HL-60 (cell line): ENCODE measurements around the gene NUDCD3.

Experiments used
- GABPA ChIP-seq: IDR thresholded peaks from 2 replicates; pipeline ENCODE4 v1.6.1; 2012; ENCODE audit warnings: low read depth
- TF ChIP-seq, protein P1 (sequence below): IDR thresholded peaks from one replicate; pipeline ENCODE4 v1.5.1; 2011; ENCODE audit warnings: low read length, control low read depth, inconsistent platforms; ENCODE audit not compliant: insufficient read depth
- TF ChIP-seq, protein P2 (sequence below): IDR thresholded peaks from 2 replicates; pipeline ENCODE4 v1.6.1; 2012; ENCODE audit warnings: low read depth; ENCODE audit not compliant: insufficient replicate concordance

- TF ChIP-seq, protein P1, sequence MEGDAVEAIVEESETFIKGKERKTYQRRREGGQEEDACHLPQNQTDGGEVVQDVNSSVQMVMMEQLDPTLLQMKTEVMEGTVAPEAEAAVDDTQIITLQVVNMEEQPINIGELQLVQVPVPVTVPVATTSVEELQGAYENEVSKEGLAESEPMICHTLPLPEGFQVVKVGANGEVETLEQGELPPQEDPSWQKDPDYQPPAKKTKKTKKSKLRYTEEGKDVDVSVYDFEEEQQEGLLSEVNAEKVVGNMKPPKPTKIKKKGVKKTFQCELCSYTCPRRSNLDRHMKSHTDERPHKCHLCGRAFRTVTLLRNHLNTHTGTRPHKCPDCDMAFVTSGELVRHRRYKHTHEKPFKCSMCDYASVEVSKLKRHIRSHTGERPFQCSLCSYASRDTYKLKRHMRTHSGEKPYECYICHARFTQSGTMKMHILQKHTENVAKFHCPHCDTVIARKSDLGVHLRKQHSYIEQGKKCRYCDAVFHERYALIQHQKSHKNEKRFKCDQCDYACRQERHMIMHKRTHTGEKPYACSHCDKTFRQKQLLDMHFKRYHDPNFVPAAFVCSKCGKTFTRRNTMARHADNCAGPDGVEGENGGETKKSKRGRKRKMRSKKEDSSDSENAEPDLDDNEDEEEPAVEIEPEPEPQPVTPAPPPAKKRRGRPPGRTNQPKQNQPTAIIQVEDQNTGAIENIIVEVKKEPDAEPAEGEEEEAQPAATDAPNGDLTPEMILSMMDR = no peak
- TF ChIP-seq, protein P2, sequence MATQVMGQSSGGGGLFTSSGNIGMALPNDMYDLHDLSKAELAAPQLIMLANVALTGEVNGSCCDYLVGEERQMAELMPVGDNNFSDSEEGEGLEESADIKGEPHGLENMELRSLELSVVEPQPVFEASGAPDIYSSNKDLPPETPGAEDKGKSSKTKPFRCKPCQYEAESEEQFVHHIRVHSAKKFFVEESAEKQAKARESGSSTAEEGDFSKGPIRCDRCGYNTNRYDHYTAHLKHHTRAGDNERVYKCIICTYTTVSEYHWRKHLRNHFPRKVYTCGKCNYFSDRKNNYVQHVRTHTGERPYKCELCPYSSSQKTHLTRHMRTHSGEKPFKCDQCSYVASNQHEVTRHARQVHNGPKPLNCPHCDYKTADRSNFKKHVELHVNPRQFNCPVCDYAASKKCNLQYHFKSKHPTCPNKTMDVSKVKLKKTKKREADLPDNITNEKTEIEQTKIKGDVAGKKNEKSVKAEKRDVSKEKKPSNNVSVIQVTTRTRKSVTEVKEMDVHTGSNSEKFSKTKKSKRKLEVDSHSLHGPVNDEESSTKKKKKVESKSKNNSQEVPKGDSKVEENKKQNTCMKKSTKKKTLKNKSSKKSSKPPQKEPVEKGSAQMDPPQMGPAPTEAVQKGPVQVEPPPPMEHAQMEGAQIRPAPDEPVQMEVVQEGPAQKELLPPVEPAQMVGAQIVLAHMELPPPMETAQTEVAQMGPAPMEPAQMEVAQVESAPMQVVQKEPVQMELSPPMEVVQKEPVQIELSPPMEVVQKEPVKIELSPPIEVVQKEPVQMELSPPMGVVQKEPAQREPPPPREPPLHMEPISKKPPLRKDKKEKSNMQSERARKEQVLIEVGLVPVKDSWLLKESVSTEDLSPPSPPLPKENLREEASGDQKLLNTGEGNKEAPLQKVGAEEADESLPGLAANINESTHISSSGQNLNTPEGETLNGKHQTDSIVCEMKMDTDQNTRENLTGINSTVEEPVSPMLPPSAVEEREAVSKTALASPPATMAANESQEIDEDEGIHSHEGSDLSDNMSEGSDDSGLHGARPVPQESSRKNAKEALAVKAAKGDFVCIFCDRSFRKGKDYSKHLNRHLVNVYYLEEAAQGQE = no peak
- no peak for TF ChIP-seq GABPA
Observed at GRCh38 chr7:44467217-44467548, 23.3 kb downstream of the NUDCD3 start.
